Mesothelial cell of epicardium (in vitro differentiated cells): ENCODE results near the gene SKOR1. TPM values are rescaled to one million over a fixed set of nuclear protein-coding genes. Genes with fewer than 3 reads are reported as not detected.

Source experiments
- DNase-seq, 2 experiments: peaks; one replicate each; pipeline ENCODE4 v3.0.0; 2021; ENCODE audit warnings: low spot score in 2 of 2; ENCODE audit not compliant: unreplicated experiment in 2 of 2
- H3K27ac Mint-ChIP-seq: 2 replicates; pipeline ENCODE4 v1.8.0; 2021; ENCODE audit warnings: mixed read lengths
- H3K27me3 Mint-ChIP-seq: 2 replicates; pipeline ENCODE4 v1.8.0; 2021; ENCODE audit warnings: low read depth, mixed read lengths
- H3K36me3 Mint-ChIP-seq: 2 replicates; pipeline ENCODE4 v1.8.0; 2021; ENCODE audit warnings: mixed read lengths
- H3K4me1 Mint-ChIP-seq: 2 replicates; pipeline ENCODE4 v1.8.0; 2021; ENCODE audit warnings: mixed read lengths
- H3K4me3 Mint-ChIP-seq: 2 replicates; pipeline ENCODE4 v1.8.0; 2021; ENCODE audit warnings: mild to moderate bottlenecking, moderate library complexity, mixed read lengths
- H3K9me3 Mint-ChIP-seq: 2 replicates; pipeline ENCODE4 v1.8.0; 2021; ENCODE audit warnings: mixed read lengths
- total RNA-seq: library from RNA; stranded (reverse); gene quantifications from 3 replicates; pipeline ENCODE4 v1.2.1, GENCODE V29; 2021
- TF ChIP-seq, protein P1 (sequence below): fragments of 200-600 bp; sonication (generic); IDR thresholded peaks from one replicate; pipeline ENCODE4 v1.5.0; 2021; ENCODE audit warnings: antibody characterized with exemption; ENCODE audit not compliant: unreplicated experiment

SKOR1 gene
- total RNA-seq, 1 donor from 2014 or later: 1.1 TPM

DNA sequence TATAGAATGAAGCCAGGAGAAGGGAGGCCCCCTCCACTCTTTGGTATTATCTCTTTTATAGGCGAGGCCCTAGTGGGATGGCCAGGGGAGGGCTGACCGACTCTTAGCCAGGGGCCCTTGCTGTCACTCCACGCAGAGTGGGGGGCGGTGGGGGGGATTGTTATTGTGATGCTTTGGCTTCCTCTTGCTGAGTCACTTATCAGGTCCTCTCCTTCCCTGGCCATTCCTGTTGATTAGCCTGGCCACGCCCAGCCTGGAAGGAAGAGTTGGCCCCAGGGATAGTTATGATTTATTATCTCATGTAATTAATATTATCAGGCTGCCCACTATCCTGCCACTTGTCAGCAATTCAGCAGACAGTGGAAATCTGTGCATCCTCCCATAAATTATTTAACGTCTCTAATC lies 25.5 kb upstream of the SKOR1 start:
- H3K4me3 Mint-ChIP-seq: no peak overlapping the region
- TF ChIP-seq, protein P1, sequence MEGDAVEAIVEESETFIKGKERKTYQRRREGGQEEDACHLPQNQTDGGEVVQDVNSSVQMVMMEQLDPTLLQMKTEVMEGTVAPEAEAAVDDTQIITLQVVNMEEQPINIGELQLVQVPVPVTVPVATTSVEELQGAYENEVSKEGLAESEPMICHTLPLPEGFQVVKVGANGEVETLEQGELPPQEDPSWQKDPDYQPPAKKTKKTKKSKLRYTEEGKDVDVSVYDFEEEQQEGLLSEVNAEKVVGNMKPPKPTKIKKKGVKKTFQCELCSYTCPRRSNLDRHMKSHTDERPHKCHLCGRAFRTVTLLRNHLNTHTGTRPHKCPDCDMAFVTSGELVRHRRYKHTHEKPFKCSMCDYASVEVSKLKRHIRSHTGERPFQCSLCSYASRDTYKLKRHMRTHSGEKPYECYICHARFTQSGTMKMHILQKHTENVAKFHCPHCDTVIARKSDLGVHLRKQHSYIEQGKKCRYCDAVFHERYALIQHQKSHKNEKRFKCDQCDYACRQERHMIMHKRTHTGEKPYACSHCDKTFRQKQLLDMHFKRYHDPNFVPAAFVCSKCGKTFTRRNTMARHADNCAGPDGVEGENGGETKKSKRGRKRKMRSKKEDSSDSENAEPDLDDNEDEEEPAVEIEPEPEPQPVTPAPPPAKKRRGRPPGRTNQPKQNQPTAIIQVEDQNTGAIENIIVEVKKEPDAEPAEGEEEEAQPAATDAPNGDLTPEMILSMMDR: no peak
- H3K27me3 Mint-ChIP-seq: peaks cover 1% of the 10 kb centered on the region
- H3K4me1 Mint-ChIP-seq: peaks cover 10% of the 10 kb centered on the region
- no peak overlapping the region for H3K27ac Mint-ChIP-seq
- H3K9me3 Mint-ChIP-seq: peaks cover 15% of the 10 kb centered on the region
- H3K36me3 Mint-ChIP-seq: peaks cover 10% of the 10 kb centered on the region
- no peak for DNase-seq

DNA sequence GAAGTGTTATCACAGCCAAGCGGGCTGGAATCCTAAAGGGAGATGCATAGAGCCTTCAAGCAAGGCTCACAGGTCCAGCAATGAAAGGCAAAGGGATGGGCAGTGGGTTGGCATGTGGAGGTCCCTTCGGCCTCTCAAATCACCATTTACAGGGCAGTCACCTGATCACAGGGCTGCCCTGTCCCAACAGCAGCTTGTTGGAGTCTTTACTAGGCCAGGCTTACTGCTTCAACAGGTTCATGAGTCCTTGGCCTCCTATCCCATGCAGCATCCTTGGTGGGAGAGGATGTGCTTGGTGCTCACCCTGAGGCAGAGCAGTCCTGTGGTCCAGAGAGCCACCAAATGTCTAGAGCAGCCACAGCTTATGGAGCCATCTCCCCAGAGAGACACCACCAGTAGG lies 24.2 kb upstream of the SKOR1 start:
- DNase-seq: no peak
- no peak overlapping the region for H3K27ac Mint-ChIP-seq
- H3K27me3 Mint-ChIP-seq: peaks cover 1% of the 10 kb centered on the region
- peaks cover 1% of the 10 kb centered on the region for H3K9me3 Mint-ChIP-seq
- peaks cover under 1% of the 10 kb centered on the region for H3K36me3 Mint-ChIP-seq
- peaks cover 10% of the 10 kb centered on the region for H3K4me1 Mint-ChIP-seq
- TF ChIP-seq, protein P1: no peak
- H3K4me3 Mint-ChIP-seq: no peak overlapping the region

DNA sequence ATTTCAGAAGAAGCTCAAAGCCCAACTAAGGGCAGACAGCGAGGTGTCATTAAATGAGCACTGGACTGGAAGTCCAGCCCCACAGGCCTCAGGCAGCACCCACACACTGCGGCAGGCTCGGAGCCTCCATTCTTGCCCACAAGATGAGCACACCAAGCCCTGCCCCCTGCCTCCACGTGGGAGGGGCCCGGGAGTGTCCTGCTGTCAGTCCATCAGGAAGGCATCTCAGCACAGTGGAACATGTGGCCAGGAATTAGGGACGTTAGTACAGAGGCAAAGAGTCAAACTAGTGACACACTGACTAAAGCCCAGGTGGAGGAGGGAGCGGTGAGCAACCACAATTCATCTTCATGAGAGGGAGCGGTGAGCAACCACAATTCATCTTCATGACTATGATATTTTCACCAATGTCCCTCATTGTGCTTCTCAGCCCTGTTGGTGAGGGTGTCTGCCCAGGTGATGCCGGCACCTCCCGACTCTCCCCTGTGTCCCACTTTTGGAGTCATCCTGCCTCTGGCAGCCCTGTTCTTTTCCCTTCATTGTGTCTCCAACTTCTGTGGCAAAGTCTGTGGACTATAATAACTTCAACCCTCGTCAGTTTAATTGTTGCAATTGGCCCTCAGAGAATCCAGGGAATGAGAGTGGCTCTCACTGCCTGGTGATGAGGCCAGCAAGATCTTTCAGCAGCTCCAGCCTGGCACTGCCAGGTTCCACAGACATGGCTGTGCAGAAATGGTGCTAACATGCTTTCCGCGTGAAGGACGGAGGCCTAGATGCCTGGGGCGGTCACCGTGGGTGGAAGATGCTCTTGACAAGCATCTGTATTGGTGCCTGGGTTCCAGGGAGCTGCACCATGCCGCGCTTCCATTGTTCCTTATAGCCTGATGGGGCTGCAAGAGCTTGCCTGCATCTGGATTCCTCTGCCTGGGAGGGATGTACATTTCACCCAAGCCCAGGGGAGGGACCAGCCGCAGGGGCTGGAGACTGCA lies 23.1 kb upstream of the SKOR1 start:
- H3K9me3 Mint-ChIP-seq: no peaks in the 10 kb centered on the region
- no peaks in the 10 kb centered on the region for H3K36me3 Mint-ChIP-seq
- H3K27ac Mint-ChIP-seq: no peak overlapping the region
- TF ChIP-seq, protein P1: no peak
- DNase-seq: no peak
- H3K4me1 Mint-ChIP-seq: peaks cover 10% of the 10 kb centered on the region
- peaks cover 1% of the 10 kb centered on the region for H3K27me3 Mint-ChIP-seq
- no peak overlapping the region for H3K4me3 Mint-ChIP-seq

DNA sequence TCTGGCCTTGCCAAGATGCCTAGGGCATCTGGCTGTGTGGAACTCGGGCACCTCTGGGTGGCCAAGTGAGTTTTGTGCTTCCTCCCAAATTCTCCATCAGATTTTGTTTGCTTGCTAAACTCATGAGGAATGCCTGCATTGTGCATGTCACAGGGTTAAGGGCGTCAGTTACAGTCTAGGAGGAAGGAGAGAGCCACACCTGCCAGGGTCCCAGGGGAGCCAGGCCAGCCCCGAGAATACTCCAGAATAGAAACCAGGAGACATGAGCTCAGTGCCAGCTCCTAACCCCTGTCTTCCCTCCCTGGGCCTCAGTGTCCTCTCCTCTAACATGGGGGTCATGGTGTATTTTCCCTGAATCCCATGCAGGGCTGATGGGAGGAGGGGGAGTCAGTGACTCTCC lies 22.0 kb upstream of the SKOR1 start:
- peaks cover 10% of the 10 kb centered on the region for H3K4me1 Mint-ChIP-seq
- no peak overlapping the region for H3K4me3 Mint-ChIP-seq
- peaks cover 1% of the 10 kb centered on the region for H3K27me3 Mint-ChIP-seq
- H3K36me3 Mint-ChIP-seq: peaks cover 2% of the 10 kb centered on the region
- H3K27ac Mint-ChIP-seq: no peak overlapping the region
- H3K9me3 Mint-ChIP-seq: no peaks in the 10 kb centered on the region
- no peak for DNase-seq
- TF ChIP-seq, protein P1: no peak

DNA sequence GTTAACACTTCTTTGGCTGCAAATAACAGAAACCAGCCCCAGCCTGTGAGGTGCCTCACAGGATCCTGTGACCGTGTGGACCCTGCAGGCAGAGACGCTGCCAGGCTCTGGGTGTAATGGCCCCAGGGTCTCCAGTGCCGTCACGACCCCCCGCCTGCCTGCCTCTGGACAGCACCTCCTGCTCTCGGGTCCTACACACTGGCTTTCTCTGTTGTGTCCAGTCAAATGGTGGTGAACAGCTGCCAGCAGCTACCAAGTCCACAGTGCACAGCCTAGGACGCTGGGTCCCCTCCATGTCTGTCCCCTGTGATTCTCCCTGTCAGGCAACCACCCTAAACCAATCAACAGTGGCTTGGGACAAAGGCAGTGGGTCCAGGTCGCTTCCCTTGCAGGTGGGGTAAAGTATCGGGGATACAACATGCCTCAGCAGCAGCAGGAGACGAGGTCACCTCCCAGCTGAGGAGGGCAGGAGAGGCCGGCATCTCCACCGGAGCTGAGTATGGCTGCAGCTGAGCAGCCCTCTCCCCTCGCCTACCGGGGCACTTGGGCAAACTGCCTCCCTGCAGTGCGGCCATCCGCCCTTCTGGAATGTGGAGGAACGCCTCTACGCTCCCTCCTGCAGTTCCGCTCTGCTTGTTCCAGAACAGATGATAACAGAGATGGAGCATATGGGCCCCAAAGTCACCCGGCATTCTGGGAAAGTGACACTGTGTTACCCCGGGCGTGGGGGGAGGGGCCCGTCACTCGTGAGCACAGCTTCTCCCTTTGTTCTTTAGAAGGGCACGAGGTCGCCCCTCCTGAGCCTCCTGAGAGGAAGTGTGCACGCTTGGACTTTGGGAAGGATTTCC lies 21.1 kb upstream of the SKOR1 start:
- peaks cover 10% of the 10 kb centered on the region for H3K4me1 Mint-ChIP-seq
- H3K4me3 Mint-ChIP-seq: no peak overlapping the region
- no peak for DNase-seq
- H3K27ac Mint-ChIP-seq: no peak overlapping the region
- TF ChIP-seq, protein P1: no peak
- H3K27me3 Mint-ChIP-seq: peaks cover 1% of the 10 kb centered on the region
- peaks cover 2% of the 10 kb centered on the region for H3K36me3 Mint-ChIP-seq
- H3K9me3 Mint-ChIP-seq: no peaks in the 10 kb centered on the region
